HG03442 (cell line): ENCODE data around the gene OR2G6.
"Not testable (repeated sequence)": the region's sequence is repeated elsewhere in the genome, so short reads cannot be mapped to it uniquely, and the experiment has no call there.

Source experiments
- ATAC-seq: cut with Tn5 transposase; IDR thresholded peaks from one replicate; pipeline ENCODE4 v1.9.1; 2021; ENCODE audit warnings: mild to moderate bottlenecking, moderate library complexity; ENCODE audit not compliant: unreplicated experiment

Gene OR2G6

GRCh38 chr1:248507773-248508172 lies at the start of gene OR2G6:
Gene OR2G6 (plus strand): TSS chr1:248508073. CDS start chr1:248521647, 13,574 bp downstream.
- not testable (repeated sequence) for ATAC-seq

DNA sequence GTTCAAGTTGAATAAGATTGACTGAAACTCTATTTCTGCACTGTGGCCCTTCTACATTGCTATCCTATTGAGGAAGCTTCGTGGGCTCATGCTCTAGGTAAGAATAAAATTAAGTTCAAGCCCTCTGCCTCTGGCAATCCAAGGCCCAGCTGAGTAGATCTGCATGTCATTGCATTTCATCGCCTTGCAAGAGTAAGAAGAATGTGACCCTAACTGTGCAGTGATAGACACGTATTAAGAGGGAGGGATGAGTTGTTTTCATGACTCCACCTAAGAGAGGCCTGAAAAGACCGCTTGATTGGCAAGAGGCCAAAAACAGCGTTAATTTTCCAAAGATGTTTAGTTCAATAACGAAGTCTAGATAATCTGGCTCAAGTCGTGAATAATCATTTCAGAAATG lies 48.8 kb upstream of the OR2G6 start:
- ATAC-seq, result not testable (repeated sequence)

DNA sequence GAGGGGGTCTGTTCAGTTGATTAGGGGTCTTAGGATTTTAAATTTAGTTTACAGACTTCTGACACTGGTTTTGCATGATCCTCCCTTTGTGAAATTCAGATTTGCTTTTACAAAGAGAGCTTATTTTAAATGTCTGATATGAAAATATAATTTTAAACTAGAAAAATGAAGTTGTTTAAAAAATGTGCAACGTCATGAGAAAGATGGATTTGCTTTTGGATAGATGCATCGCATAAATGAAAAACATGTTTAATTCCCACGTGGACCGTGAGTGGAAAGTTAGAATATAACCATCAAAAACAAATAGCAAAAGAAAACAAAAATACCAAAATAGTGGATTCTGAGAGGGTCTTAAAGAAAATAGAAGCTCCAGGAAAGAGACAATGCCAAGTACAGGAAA lies 36.7 kb upstream of the OR2G6 start:
- ATAC-seq, result no peak

DNA sequence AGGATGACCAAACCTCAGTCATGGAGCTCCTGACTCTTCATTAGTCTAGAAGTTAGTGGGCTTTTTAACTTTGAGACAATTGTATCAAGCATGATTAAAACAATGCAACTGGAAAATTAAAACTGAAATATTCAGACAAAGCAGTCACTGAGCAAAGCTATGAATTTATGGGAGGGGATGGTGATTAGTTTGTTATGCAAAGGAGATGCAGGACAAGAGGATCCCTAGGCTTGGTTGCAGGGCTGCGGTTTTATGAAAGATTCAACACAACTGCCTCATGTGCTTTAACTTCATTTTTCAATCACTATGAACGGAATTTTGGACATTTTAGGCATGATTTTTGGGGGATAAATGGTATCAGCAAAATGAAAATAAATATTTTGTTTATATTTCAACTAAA lies 35.8 kb upstream of the OR2G6 start:
- ATAC-seq, result not testable (repeated sequence)

- not testable (repeated sequence) for ATAC-seq
Observed at GRCh38 chr1:248473051-248473450, 34.8 kb upstream of the OR2G6 start, which contains the start of gene OR2T3. Gene OR2T3 (plus strand): TSS chr1:248473351. CDS start chr1:248473351, 0 bp downstream.

- ATAC-seq, result not testable (repeated sequence)
Observed at GRCh38 chr1:248475660-248476059, 32.2 kb upstream of the OR2G6 start.

DNA sequence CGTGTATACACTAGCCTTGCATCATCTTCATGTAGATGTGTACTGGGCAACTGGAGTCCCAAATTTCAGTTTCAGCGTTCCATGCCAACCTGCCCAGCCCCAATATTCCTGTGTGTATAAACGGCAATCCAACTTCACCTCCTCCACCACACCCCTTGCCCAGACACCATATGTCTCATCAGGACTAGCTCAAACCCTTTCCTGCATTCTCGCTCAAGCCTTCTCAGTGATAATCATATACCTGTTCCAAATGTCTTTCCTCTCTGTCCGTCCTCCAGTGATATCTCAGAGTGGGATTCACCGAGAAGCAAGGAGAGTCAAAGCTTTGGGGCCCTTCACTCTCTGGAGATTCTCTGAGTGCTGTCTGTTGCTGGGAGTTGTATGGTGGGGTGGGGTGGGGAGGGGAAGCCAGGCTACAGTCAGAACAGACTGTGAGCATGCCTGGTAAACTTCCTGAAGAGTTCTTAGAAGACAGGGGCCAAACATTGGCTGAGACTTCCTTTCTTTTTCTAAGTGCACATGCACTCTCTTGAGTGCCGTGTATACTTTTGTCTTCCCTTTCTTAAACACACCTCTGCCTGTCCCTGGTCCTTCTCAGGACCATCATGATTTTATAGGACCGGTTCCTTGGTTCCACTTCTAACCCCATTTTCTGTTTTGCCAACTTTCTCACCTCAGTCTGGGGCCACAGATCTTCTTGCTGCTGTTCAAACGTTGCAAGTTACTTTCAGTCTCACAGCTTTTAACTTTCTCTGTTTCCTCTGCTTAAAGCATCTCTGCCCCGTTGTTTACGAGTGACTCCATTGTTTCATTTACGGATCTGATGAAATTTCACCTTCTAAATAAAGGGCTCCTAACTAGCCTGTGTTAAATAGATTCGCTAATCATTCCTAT lies 25.9 kb upstream of the OR2G6 start:
- peak; percentile 91 for ATAC-seq

GRCh38 chr1:248488289-248488688 lies 19.6 kb upstream of the OR2G6 start, which contains the start of gene OR2T5:
Gene OR2T5 (plus strand): TSS chr1:248488589. CDS start chr1:248488589, 0 bp downstream.
- not testable (repeated sequence) for ATAC-seq

DNA sequence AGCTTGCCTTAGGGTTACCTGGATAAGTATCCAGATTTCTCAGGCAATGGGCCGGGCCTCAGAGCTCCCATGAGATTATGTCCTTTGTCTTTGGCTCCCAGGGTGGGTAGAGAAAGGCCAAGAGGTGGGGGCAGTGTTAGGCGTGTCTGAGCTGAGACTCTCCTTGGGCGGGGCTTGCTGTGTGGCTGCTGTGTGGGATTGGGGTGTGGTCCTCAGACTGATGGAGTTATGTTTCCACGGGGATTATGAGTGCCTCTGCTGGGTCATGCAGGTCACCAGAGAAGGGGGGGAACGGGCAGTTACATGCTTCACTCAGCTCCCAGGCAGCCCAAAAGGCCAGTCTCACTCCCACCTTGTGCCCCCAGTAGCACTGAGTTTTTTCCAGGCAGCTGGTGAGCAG lies 11.2 kb upstream of the OR2G6 start:
- ATAC-seq, result not testable (repeated sequence)

- not testable (repeated sequence) for ATAC-seq
Observed at GRCh38 chr1:248500305-248501035, 7.4 kb upstream of the OR2G6 start.

DNA sequence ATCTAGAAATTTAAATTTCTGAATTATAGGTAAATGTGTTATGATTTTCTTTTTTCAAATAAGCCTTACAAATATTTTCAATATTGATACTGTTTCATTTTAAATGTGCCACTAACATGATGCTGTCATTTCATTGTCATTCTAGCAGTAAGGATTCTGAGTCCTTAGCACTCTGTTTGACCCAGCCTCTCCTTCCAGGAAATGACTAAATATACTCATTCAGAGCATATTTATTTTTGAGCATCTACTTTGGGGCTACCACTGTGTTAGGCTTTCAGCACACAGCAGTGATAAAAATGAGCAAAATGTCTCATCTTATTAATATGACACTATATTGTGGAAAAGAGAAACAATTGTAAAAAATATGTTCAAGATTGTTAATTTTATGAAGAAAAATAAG lies 2.3 kb downstream of the OR2G6 start:
- ATAC-seq, result peak; percentile 66

DNA sequence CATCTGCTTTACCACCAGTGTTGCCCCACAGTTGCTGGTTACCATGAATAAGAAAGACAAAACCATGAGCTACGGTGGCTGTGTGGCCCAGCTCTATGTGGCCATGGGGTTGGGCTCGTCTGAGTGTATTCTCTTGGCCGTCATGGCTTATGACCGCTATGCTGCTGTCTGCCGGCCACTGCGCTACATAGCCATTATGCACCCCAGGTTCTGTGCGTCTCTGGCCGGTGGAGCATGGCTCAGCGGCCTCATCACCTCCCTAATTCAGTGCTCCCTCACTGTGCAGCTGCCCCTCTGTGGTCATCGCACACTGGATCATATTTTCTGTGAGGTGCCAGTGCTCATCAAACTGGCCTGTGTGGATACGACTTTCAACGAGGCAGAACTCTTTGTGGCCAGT lies 14.0 kb downstream of the OR2G6 start:
- no peak for ATAC-seq

DNA sequence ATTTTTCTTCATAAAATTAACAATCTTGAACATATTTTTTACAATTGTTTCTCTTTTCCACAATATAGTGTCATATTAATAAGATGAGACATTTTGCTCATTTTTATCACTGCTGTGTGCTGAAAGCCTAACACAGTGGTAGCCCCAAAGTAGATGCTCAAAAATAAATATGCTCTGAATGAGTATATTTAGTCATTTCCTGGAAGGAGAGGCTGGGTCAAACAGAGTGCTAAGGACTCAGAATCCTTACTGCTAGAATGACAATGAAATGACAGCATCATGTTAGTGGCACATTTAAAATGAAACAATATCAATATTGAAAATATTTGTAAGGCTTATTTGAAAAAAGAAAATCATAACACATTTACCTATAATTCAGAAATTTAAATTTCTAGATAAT lies 29.6 kb downstream of the OR2G6 start:
- ATAC-seq, result peak; percentile 53

DNA sequence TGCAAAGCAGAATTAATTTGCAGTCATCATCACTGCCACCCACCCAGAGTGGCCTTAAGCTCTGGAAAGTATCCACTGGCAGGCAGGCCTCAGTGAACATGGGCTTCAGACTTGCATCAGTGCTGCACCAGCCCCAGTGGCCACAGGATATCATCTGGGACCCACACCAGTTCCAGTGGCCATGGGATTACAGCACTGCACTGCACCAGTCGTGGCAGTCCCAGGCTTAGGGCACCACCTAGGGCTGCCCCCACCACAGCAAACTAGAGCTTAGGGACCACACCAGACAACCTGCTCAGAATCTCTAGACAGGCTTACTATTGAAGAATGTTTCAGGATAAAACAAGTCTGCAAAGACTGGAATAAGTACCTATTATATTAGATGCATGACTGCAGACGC lies 39.5 kb downstream of the OR2G6 start:
- ATAC-seq, result not testable (repeated sequence)

- ATAC-seq, result not testable (repeated sequence)
Observed at GRCh38 chr1:248551027-248551426, 43.2 kb downstream of the OR2G6 start.

GRCh38 chr1:248562672-248563071 lies 54.8 kb downstream of the OR2G6 start, which contains the start of gene OR2T29:
Gene OR2T29 (minus strand): TSS chr1:248562772. CDS start chr1:248559491, 3,281 bp downstream.
- ATAC-seq, result not testable (repeated sequence)

DNA sequence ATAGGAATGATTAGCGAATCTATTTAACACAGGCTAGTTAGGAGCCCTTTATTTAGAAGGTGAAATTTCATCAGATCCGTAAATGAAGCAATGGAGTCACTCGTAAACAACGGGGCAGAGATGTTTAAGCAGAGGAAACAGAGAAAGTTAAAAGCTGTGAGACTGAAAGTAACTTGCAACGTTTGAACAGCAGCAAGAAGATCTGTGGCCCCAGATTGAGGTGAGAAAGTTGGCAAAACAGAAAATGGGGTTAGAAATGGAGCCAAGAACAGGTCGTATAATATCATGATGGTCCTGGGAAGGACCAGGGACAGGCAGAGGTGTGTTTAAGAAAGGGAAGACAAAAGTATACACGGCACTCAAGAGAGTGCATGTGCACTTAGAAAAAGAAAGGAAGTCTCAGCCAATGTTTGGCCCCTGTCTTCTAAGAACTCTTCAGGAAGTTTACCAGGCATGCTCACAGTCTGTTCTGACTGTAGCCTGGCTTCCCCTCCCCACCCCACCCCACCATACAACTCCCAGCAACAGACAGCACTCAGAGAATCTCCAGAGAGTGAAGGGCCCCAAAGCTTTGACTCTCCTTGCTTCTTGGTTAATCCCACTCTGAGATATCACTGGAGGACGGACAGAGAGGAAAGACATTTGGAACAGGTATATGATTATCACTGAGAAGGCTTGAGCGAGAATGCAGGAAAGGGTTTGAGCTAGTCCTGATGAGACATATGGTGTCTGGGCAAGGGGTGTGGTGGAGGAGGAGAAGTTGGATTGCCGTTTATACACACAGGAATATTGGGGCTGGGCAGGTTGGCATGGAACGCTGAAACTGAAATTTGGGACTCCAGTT lies 57.9 kb downstream of the OR2G6 start:
- peak; percentile 80 for ATAC-seq

DNA sequence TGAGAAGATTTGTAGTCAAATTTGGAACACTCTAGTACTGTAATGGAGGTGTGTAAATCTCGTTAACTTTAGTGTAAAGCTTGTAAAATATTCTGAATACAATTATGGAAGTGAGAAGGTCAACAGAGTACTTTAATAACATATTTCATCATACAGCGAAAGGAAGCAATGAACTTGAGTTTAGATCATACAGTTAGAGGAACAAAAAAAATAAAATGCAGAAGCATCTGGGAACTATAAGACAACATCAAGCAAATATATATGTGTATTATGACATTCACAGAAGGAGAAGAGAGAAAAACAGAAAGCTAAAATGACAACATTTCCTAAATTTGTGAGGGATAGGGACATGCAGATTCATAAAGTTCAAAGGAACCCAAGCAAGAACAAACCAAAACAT lies 61.2 kb downstream of the OR2G6 start:
- ATAC-seq, result not testable (repeated sequence)

DNA sequence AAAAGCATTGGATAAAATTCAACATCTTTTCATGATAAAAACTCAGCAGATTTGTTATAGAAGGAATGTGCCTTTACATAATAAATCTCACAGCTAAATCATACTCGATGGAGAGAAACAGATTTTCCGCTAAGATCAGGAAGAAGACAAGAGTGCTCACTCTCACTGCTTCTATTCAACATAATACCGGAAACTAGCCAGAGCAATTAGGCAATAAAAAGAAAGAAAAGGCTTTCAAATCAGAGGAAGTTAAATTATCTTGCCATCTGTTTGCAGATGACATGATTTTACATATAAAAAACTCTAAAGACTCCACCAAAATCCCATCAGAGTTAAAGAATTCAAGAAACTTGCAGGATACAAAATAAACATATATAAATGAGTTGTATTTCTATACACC lies 62.9 kb downstream of the OR2G6 start:
- ATAC-seq, result not testable (repeated sequence)

- not testable (repeated sequence) for ATAC-seq
Observed at GRCh38 chr1:248572049-248572448, 64.2 kb downstream of the OR2G6 start.
